Endometrial microvascular endothelial cells (primary cell): ENCODE data around the gene KSR1. TPM values are rescaled to one million over a fixed set of nuclear protein-coding genes. Genes with fewer than 3 reads are reported as not detected.
"Not testable (repeated sequence)": the region's sequence is repeated elsewhere in the genome, so short reads cannot be mapped to it uniquely, and the experiment has no call there.

Experiments used
- in situ Hi-C: cut with HindIII; loops from 2 replicates; pipeline ENCODE4 v1.10.0; 2017; ENCODE audit warnings: low sequenced_read_pairs, low pct_unique_long_range_greater_than_20kb; ENCODE audit errors: inconsistent ontology term
- total RNA-seq: library from RNA; depleted of rRNA; stranded (reverse); fragments of >200 nt; gene quantifications from one replicate; pipeline ENCODE4 v1.2.3, GENCODE V29; 2015; ENCODE audit errors: inconsistent ontology term

Gene KSR1
- total RNA-seq, 1 donor from 2014 or later, result 29.9 TPM

GRCh38 chr17:27485125-27485524 lies 28.9 kb downstream of the KSR1 start:
- in situ Hi-C loops, result no loop called here

DNA sequence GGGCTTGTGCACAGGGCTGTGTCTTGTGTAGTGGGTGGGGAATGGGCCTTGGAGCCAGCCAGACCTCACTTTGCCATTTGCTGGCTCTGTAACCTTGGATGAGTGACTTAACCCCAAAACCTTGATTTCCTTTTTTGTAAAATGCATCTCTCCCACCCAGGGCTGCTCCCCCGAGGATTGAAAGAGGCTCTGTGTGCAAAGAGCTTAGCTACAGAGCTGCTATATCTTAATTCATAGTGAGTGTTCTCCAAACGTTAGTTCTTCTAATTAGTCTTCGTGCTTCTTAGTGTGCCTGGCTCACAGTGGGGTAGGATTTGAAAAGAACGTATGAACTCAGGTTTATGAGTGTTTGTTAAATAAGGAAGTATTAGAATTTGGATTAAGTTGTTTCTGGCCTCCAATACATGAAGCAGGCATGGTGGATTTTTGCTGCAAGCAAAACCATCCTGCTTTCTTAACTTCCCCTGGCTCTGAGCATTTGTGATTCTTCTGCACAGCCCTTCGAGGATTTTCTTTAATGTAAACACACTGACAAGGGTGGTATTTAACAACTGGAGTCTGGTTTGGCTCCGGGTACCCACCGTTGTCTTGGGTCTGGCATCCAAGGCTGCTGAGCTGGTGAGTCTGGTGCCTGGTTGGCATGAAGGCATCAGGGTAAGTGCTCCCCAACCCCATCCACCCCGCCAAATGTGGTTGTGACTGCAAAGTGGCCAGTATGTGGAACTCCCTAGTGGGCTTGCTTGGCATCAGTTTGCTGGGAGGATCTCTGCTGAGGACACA lies 29.7 kb downstream of the KSR1 start:
- in situ Hi-C loops, result no loop called here

DNA sequence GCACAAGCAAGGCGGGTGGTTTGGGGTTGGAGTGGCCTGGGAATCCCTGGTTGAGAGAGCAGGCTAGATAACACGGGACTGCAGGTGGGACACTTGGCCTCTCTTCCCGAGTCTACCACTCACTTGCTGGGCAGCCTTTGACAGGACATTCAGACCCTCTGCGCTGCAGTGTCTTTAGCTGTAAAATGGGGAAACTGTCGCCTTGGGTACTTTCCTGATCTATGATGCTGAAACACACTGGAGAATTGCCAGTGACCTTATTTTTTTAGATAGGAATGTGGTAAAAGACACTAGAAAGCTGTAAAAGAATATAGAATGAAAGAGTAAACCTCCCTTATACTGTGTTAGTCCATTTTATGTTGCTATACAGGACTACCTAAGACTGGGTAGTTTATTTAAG lies 30.5 kb downstream of the KSR1 start:
- in situ Hi-C loops, result no loop called here

DNA sequence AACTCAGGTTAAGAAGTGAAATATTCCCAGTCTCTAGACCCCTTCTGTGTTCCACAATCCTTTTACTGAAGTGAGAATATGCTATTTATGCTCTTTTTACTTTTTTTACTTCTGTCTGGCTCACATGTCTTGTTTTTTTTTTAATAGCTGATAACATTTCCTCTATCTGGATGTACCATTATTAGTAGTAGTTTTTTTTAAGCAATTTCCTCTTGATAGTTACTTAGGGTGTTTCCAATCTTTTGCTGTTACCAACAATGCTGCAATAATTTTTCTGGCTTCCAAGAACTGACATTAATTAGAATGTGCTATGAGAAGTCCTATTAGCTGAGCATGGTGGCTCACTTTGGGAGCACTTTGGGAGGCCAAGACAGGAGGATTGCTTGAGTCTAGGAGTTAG lies 32.0 kb downstream of the KSR1 start:
- in situ Hi-C loops, result no loop called here

DNA sequence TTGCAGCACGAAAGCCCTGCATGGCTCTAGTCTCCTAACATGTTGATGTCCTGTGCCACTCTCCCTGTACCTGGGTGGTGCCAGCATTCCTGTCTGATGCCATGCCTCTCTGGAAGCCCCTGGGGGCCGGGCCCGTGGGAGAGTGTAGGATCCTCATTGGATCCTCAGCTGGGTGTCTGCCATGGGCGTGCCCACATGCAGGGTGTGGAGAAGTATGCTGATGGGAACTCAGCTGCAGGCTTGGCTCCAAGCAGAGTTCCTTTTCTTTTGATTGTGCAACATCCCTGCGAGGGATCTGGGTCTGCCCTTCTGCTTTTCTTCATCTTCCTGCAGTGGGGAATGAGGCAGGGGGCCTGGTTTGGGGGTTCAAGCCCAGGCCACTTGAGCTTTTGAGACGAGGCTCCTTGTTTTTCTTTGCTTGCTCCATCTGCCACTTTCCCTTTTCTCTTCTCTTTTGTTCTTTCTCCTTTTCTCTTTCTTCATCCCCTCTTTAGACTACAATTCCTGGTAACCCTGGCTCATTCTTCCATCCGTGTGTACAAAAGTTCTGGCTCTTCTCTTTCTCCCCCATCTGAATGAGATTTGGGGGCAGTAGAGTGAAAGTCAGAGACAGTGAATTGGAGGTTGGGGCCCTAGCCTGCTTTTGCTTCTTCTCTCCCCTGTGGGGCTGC lies 32.9 kb downstream of the KSR1 start:
- in situ Hi-C loops, result no loop called here

GRCh38 chr17:27490391-27490790 lies 34.1 kb downstream of the KSR1 start:
- in situ Hi-C loops, result no loop called here

DNA sequence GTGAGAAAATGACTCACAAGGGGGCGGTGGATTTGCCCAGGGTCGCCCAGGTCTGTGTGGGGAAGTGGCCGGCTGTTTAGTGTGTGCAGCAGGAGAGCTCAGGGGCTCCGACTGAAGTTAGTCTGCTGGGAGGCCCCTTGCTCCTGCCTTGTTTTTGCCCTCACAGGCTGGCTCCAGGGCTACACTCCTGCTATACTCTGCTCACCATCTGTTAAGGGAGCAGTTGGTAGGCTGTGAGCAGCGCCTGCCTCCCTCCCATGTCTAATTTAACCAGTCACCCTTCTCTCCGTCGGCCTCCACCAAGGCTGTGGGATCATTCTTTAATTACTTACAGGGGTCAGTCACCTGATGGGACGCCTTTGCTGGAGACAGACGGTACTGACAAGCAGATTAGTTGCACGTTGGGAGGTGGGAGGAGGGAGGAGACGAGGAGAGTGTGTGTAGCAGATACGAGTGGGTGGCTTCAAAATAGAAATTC lies 35.5 kb downstream of the KSR1 start:
- in situ Hi-C loops, result no loop called here

GRCh38 chr17:27492470-27492869 lies 36.2 kb downstream of the KSR1 start:
- in situ Hi-C loops, result no loop called here

- in situ Hi-C loops, result no loop called here
These were observed 36.8 kb downstream of the KSR1 start for GRCh38 chr17:27493088-27493487.

- in situ Hi-C loops, result no loop called here
These were observed 38.2 kb downstream of the KSR1 start for GRCh38 chr17:27494192-27495091.

DNA sequence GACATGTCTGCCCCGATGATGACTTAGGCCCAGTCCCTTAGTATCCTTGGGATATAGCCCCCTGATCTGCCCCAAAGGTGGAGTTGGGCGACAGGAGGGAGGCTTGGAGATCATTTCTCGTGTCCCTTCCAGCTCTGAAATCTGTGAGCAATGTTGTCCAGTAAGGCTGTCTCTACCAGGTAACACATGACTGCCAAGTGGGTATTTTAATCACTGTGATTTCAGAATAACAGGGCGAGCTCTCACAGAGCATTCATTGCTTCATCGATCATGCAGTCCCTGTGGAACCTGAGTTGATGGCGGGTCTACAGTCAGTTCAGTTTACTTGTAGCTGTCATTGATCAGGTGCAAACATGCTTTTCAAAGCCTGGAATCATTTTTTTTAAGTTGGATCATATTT lies 39.2 kb downstream of the KSR1 start:
- in situ Hi-C loops, result no loop called here

- in situ Hi-C loops, result no loop called here
These were observed 39.8 kb downstream of the KSR1 start for GRCh38 chr17:27496005-27496404.

DNA sequence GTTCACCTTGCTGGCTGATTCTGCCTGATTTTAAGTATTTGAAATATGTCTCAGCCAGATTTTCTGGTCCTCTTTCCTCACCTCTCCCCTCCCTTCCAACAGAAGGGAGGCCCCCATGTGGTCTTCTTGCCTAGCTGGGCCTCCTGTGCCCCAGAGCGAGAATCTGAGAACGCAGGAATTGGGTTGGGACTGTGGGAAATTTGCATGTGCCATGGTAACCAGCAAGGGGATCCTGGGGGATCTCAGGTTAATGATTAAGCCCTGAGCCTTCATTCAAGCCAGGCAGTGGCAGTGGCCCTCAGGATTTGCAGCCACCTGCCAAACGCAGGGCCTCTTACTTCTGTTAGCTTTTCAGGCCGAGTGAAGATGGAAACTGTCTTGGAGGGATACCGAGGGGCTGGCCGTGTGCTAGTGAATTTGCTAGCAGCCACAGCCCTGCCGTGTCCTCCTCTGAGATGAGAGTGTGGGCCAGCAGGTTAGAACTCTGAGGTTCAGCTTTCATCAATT lies 40.2 kb downstream of the KSR1 start:
- in situ Hi-C loops, result no loop called here

GRCh38 chr17:27496971-27497370 lies 40.7 kb downstream of the KSR1 start:
- in situ Hi-C loops, result no loop called here

DNA sequence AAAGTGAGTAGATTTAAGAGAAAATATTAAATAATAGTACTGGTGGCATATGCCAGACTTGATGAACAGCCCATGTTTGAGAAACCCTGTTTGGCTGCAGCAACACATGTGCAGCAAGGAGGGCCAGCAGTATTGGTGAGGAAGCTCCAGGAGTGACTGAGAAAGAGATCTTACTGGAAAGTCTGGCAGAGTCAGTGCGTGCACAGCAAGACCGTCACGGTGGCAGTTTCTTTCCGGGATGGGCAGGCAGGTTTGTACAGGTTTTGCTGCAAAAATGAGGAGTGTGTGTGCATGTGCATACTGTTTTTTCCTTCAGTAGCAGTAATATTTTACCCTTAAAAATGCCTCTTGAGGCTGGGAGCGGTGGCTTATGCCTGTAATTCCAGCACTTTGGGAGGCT lies 41.4 kb downstream of the KSR1 start:
- in situ Hi-C loops, result no loop called here

DNA sequence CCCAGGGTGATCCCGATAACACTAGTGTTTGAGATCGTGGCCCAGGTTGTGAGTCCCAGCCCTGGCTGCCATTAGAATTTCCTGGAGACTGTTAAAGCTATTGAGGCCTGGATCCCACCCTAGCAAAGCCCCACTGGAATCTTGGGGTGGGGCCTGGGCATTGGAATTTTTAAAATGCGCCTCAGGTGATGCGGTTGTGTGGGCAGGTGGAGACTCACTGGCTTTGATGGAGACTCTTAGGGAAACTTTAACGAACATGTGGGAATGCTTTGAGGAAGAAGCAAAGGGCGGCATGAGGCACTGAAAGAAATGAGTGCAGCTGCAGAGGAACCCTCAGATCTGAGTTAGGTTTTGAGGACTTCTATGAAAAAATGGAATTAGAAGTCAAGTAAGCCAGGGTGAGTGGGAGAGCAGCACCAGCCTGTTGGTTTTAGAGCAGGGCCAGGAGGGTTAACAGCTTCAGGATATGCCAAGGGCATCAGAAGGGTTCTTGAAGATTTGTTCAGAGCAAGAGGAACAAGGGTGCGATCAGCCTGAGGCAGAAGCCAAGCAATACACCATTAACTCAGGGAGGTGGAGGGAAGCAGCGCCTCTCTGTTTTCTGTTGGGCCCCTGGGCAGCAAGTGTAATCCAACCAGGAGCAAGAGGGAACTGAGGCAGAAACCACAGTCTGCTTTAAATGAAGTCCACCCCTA lies 42.5 kb downstream of the KSR1 start:
- in situ Hi-C loops, result no loop called here

GRCh38 chr17:27499451-27500265 lies 43.4 kb downstream of the KSR1 start:
- in situ Hi-C loops, result no loop called here

- in situ Hi-C loops, result not testable (repeated sequence)
These were observed 45.1 kb downstream of the KSR1 start for GRCh38 chr17:27501338-27501737.
